Mesothelial cell of epicardium (in vitro differentiated cells): Measurements from ENCODE around the gene NFKB1. TPM values are rescaled to one million over a fixed set of nuclear protein-coding genes. Genes with fewer than 3 reads are reported as not detected.

Experiments
- DNase-seq, 2 experiments: peaks; one replicate each; pipeline ENCODE4 v3.0.0; 2021; ENCODE audit warnings: low spot score in 2 of 2; ENCODE audit not compliant: unreplicated experiment in 2 of 2
- H3K27ac Mint-ChIP-seq: 2 replicates; pipeline ENCODE4 v1.8.0; 2021; ENCODE audit warnings: mixed read lengths
- H3K27me3 Mint-ChIP-seq: 2 replicates; pipeline ENCODE4 v1.8.0; 2021; ENCODE audit warnings: low read depth, mixed read lengths
- H3K36me3 Mint-ChIP-seq: 2 replicates; pipeline ENCODE4 v1.8.0; 2021; ENCODE audit warnings: mixed read lengths
- H3K4me1 Mint-ChIP-seq: 2 replicates; pipeline ENCODE4 v1.8.0; 2021; ENCODE audit warnings: mixed read lengths
- H3K4me3 Mint-ChIP-seq: 2 replicates; pipeline ENCODE4 v1.8.0; 2021; ENCODE audit warnings: mild to moderate bottlenecking, moderate library complexity, mixed read lengths
- H3K9me3 Mint-ChIP-seq: 2 replicates; pipeline ENCODE4 v1.8.0; 2021; ENCODE audit warnings: mixed read lengths
- CTCF ChIP-seq: fragments of 200-600 bp; sonication (generic); IDR thresholded peaks from one replicate; pipeline ENCODE4 v1.5.0; 2021; ENCODE audit warnings: antibody characterized with exemption; ENCODE audit not compliant: unreplicated experiment
- total RNA-seq: library from RNA; stranded (reverse); gene quantifications from 3 replicates; pipeline ENCODE4 v1.2.1, GENCODE V29; 2021

The NFKB1 gene
- total RNA-seq, 1 donor from 2014 or later = 30.9 TPM

GRCh38 chr4:102530986-102531385, 29.8 kb downstream of the NFKB1 start:
- Mint-ChIP-seq H3K27ac (no peak overlapping the region), H3K4me3 (no peak overlapping the region), H3K9me3 (no peaks in the 10 kb centered on the region), H3K4me1 (peaks cover 18% of the 10 kb centered on the region), H3K36me3 (peaks cover 8% of the 10 kb centered on the region), H3K27me3 (no peaks in the 10 kb centered on the region)
- DNase-seq = no peak
- no peak for TF ChIP-seq CTCF

- DNase-seq = no peak
- peaks cover 21% of the 10 kb centered on the region for H3K4me1 Mint-ChIP-seq
- no peak for TF ChIP-seq CTCF
- H3K9me3 Mint-ChIP-seq = no peaks in the 10 kb centered on the region
- no peak overlapping the region for H3K4me3 Mint-ChIP-seq
- H3K27ac Mint-ChIP-seq = no peak overlapping the region
- peaks cover 8% of the 10 kb centered on the region for H3K36me3 Mint-ChIP-seq
- no peaks in the 10 kb centered on the region for H3K27me3 Mint-ChIP-seq
These were observed 30.3 kb downstream of the NFKB1 start for GRCh38 chr4:102531462-102531861.

GRCh38 chr4:102533348-102533747, 32.2 kb downstream of the NFKB1 start:
- Mint-ChIP-seq H3K27me3 (no peaks in the 10 kb centered on the region), H3K9me3 (no peaks in the 10 kb centered on the region), H3K36me3 (peaks cover 8% of the 10 kb centered on the region), H3K4me3 (no peak overlapping the region), H3K27ac (no peak overlapping the region), H3K4me1 (peaks cover 25% of the 10 kb centered on the region)
- DNase-seq = no peak
- no peak for TF ChIP-seq CTCF

GRCh38 chr4:102533904-102534303, 32.7 kb downstream of the NFKB1 start:
- TF ChIP-seq CTCF = no peak
- no peak overlapping the region for H3K4me3 Mint-ChIP-seq

GRCh38 chr4:102534845-102535244, 33.7 kb downstream of the NFKB1 start:
- no peaks in the 10 kb centered on the region for H3K27me3 Mint-ChIP-seq
- H3K4me1 Mint-ChIP-seq = peaks cover 18% of the 10 kb centered on the region
- no peak for TF ChIP-seq CTCF
- H3K4me3 Mint-ChIP-seq = no peak overlapping the region
- peaks cover 16% of the 10 kb centered on the region for H3K36me3 Mint-ChIP-seq
- H3K9me3 Mint-ChIP-seq = no peaks in the 10 kb centered on the region
- no peak for DNase-seq
- no peak overlapping the region for H3K27ac Mint-ChIP-seq

More at GRCh38 chr4:102533904-102534303, 32.7 kb downstream of the NFKB1 start:
- H3K27me3 Mint-ChIP-seq = no peaks in the 10 kb centered on the region
- H3K4me1 Mint-ChIP-seq = peaks cover 22% of the 10 kb centered on the region
- peaks cover 10% of the 10 kb centered on the region for H3K36me3 Mint-ChIP-seq
- H3K27ac Mint-ChIP-seq = no peak overlapping the region
- DNase-seq = no peak
- H3K9me3 Mint-ChIP-seq = no peaks in the 10 kb centered on the region
